Measurements from ENCODE around the gene CAPZB.

Gene CAPZB

GRCh38 chr1:19405195-19405760, 80.1 kb downstream of the CAPZB start:
- no peak overlapping the region for H3K9ac ChIP-seq (ENCODE audit: low read length)
- no peak overlapping the region for H3K4me2 ChIP-seq (ENCODE audit: low read depth, low read length)
- H3K4me3 ChIP-seq (ENCODE audit: low read length), result no peak overlapping the region
- H3K36me3 ChIP-seq (replicated peaks; ENCODE audit: insufficient read depth, low read length), result no peaks in the 10 kb centered on the region
- H3K4me1 ChIP-seq (ENCODE audit: low read length), result no peaks in the 10 kb centered on the region
- H3K27me3 ChIP-seq (replicated peaks; ENCODE audit: insufficient read depth, low read length), result no peaks in the 10 kb centered on the region
- peaks cover 64% of the 10 kb centered on the region for H3K79me2 ChIP-seq (ENCODE audit: low read length)
- H3K9me3 ChIP-seq (replicated peaks; ENCODE audit: insufficient read depth, low read length), result no peaks in the 10 kb centered on the region
- no peak overlapping the region for H2AFZ ChIP-seq (ENCODE audit: low read length)
- no peaks in the 10 kb centered on the region for H3F3A ChIP-seq (ENCODE audit: insufficient read depth, low read length)
- DNase-seq, result no peak
- no peaks in the 10 kb centered on the region for H4K20me1 ChIP-seq (ENCODE audit: insufficient read depth, low read length)
- TF ChIP-seq CTCF (IDR thresholded peaks at IDR 0.05; ENCODE audit: low read length), result no peak
- no peak for TF ChIP-seq EZH2phosphoT487 (IDR thresholded peaks at IDR 0.05; ENCODE audit: low read length)
- no peak for TF ChIP-seq EZH2 (optimal IDR thresholded peaks at IDR 0.05; ENCODE audit: low read depth, low read length)
- H3K27ac ChIP-seq (ENCODE audit: low read length), result no peak overlapping the region
- H3K9me2 ChIP-seq (replicated peaks; ENCODE audit: insufficient read depth, low read length), result no peaks in the 10 kb centered on the region

- Histone ChIP-seq H3K4me1 (ENCODE audit: low read length) (no peaks in the 10 kb centered on the region), H3K9ac (ENCODE audit: low read length) (no peak overlapping the region), H3K79me2 (ENCODE audit: low read length) (peaks cover 62% of the 10 kb centered on the region), H3K9me2 (replicated peaks; ENCODE audit: insufficient read depth, low read length) (no peaks in the 10 kb centered on the region), H3K27me3 (replicated peaks; ENCODE audit: insufficient read depth, low read length) (no peaks in the 10 kb centered on the region), H3K9me3 (replicated peaks; ENCODE audit: insufficient read depth, low read length) (no peaks in the 10 kb centered on the region), H3K36me3 (replicated peaks; ENCODE audit: insufficient read depth, low read length) (no peaks in the 10 kb centered on the region), H3F3A (ENCODE audit: insufficient read depth, low read length) (no peaks in the 10 kb centered on the region), H3K27ac (ENCODE audit: low read length) (no peak overlapping the region), H3K4me2 (ENCODE audit: low read depth, low read length) (no peak overlapping the region), H2AFZ (ENCODE audit: low read length) (no peak overlapping the region), H3K4me3 (ENCODE audit: low read length) (no peak overlapping the region), H4K20me1 (ENCODE audit: insufficient read depth, low read length) (no peaks in the 10 kb centered on the region)
- TF ChIP-seq EZH2phosphoT487 (IDR thresholded peaks at IDR 0.05; ENCODE audit: low read length) (no peak), EZH2 (optimal IDR thresholded peaks at IDR 0.05; ENCODE audit: low read depth, low read length) (no peak), CTCF (IDR thresholded peaks at IDR 0.05; ENCODE audit: low read length) (no peak)
- DNase-seq, result no peak
Observed at GRCh38 chr1:19404748-19405147, 80.6 kb downstream of the CAPZB start.

GRCh38 chr1:19403256-19403655, 82.1 kb downstream of the CAPZB start:
- TF ChIP-seq CTCF (IDR thresholded peaks at IDR 0.05; ENCODE audit: low read length), result no peak
- TF ChIP-seq EZH2 (optimal IDR thresholded peaks at IDR 0.05; ENCODE audit: low read depth, low read length), result no peak
- no peak for TF ChIP-seq EZH2phosphoT487 (IDR thresholded peaks at IDR 0.05; ENCODE audit: low read length)
- no peak overlapping the region for H3K4me2 ChIP-seq (ENCODE audit: low read depth, low read length)
- no peaks in the 10 kb centered on the region for H3K27me3 ChIP-seq (replicated peaks; ENCODE audit: insufficient read depth, low read length)
- no peaks in the 10 kb centered on the region for H3K9me2 ChIP-seq (replicated peaks; ENCODE audit: insufficient read depth, low read length)
- no peaks in the 10 kb centered on the region for H3K9me3 ChIP-seq (replicated peaks; ENCODE audit: insufficient read depth, low read length)
- no peaks in the 10 kb centered on the region for H3F3A ChIP-seq (ENCODE audit: insufficient read depth, low read length)
- no peak overlapping the region for H2AFZ ChIP-seq (ENCODE audit: low read length)
- H3K4me1 ChIP-seq (ENCODE audit: low read length), result no peaks in the 10 kb centered on the region
- no peak overlapping the region for H3K9ac ChIP-seq (ENCODE audit: low read length)
- DNase-seq, result no peak
- H3K4me3 ChIP-seq (ENCODE audit: low read length), result no peak overlapping the region
- no peak overlapping the region for H3K27ac ChIP-seq (ENCODE audit: low read length)
- peaks cover 63% of the 10 kb centered on the region for H3K79me2 ChIP-seq (ENCODE audit: low read length)
- H4K20me1 ChIP-seq (ENCODE audit: insufficient read depth, low read length), result no peaks in the 10 kb centered on the region
- no peaks in the 10 kb centered on the region for H3K36me3 ChIP-seq (replicated peaks; ENCODE audit: insufficient read depth, low read length)
